ENCODE results near the gene ANKS6. TPM values are rescaled to one million over a fixed set of nuclear protein-coding genes. Genes with fewer than 3 reads are reported as not detected.

The ANKS6 gene
- total RNA-seq, 1 donor from 2014 or later = 16.0 TPM

- Histone ChIP-seq H3K9ac (no peak overlapping the region), H3K27ac (no peak overlapping the region), H3K9me3 (ENCODE audit: low read depth) (peaks cover 4% of the 10 kb centered on the region), H3K79me2 (ENCODE audit: low read depth) (no peaks in the 10 kb centered on the region), H4K20me1 (ENCODE audit: low read depth) (no peaks in the 10 kb centered on the region), H3K27me3 (no peaks in the 10 kb centered on the region), H3K4me1 (no peaks in the 10 kb centered on the region), H3K36me3 (no peaks in the 10 kb centered on the region), H3F3A (ENCODE audit: low read depth) (no peaks in the 10 kb centered on the region), H3K4me3 (no peak overlapping the region), H2AFZ (replicated peaks) (no peak overlapping the region), H3K4me2 (no peak overlapping the region)
- H3K4me1 Mint-ChIP-seq = no peaks in the 10 kb centered on the region
- TF ChIP-seq EZH2phosphoT487 (IDR thresholded peaks at IDR 0.05) (no peak), EZH2 (IDR thresholded peaks at IDR 0.05) (no peak), CTCF (IDR thresholded peaks at IDR 0.05) (peak; percentile 29)
- no peak overlapping the region for H3K27ac Mint-ChIP-seq
- no peak for DNase-seq (ENCODE audit: low spot score)
- peaks cover 11% of the 10 kb centered on the region for H3K9me3 Mint-ChIP-seq
- H3K4me3 Mint-ChIP-seq = no peak overlapping the region
- H3K27me3 Mint-ChIP-seq (ENCODE audit: insufficient read depth, low read depth) = no peaks in the 10 kb centered on the region
- H3K36me3 Mint-ChIP-seq = peaks cover 43% of the 10 kb centered on the region
Measured at GRCh38 chr9:98755006-98755618, 41.2 kb downstream of the ANKS6 start.

- H3K4me3 ChIP-seq = no peak overlapping the region
- peaks cover 3% of the 10 kb centered on the region for H4K20me1 ChIP-seq (ENCODE audit: low read depth)
- H3K4me1 ChIP-seq = no peaks in the 10 kb centered on the region
- H3K79me2 ChIP-seq (ENCODE audit: low read depth) = no peaks in the 10 kb centered on the region
- H3K4me2 ChIP-seq = no peak overlapping the region
- H3F3A ChIP-seq (ENCODE audit: low read depth) = no peaks in the 10 kb centered on the region
- H3K36me3 ChIP-seq = no peaks in the 10 kb centered on the region
- H3K27ac ChIP-seq = no peak overlapping the region
- H2AFZ ChIP-seq (replicated peaks) = no peak overlapping the region
- no peak for DNase-seq (ENCODE audit: low spot score)
- no peaks in the 10 kb centered on the region for H3K9me3 ChIP-seq (ENCODE audit: low read depth)
- H3K9ac ChIP-seq = no peak overlapping the region
- no peak overlapping the region for H3K27ac Mint-ChIP-seq
- H3K36me3 Mint-ChIP-seq = peaks cover 34% of the 10 kb centered on the region
- no peaks in the 10 kb centered on the region for H3K4me1 Mint-ChIP-seq
- no peaks in the 10 kb centered on the region for H3K27me3 ChIP-seq
- no peaks in the 10 kb centered on the region for H3K27me3 Mint-ChIP-seq (ENCODE audit: insufficient read depth, low read depth)
- H3K9me3 Mint-ChIP-seq = no peaks in the 10 kb centered on the region
- TF ChIP-seq CTCF (IDR thresholded peaks at IDR 0.05) (no peak), EZH2 (IDR thresholded peaks at IDR 0.05) (no peak), EZH2phosphoT487 (IDR thresholded peaks at IDR 0.05) (no peak)
- no peak overlapping the region for H3K4me3 Mint-ChIP-seq
Measured at GRCh38 chr9:98751210-98751609, 45.1 kb downstream of the ANKS6 start.

- Histone ChIP-seq H3K4me1 (no peaks in the 10 kb centered on the region), H3K4me3 (no peak overlapping the region), H3K9ac (no peak overlapping the region), H4K20me1 (ENCODE audit: low read depth) (peaks cover 3% of the 10 kb centered on the region), H3K9me3 (ENCODE audit: low read depth) (no peaks in the 10 kb centered on the region), H2AFZ (replicated peaks) (no peak overlapping the region), H3K4me2 (no peak overlapping the region), H3K79me2 (ENCODE audit: low read depth) (no peaks in the 10 kb centered on the region), H3K27me3 (no peaks in the 10 kb centered on the region), H3K27ac (no peak overlapping the region), H3F3A (ENCODE audit: low read depth) (no peaks in the 10 kb centered on the region), H3K36me3 (no peaks in the 10 kb centered on the region)
- Mint-ChIP-seq H3K27ac (no peak overlapping the region), H3K4me1 (no peaks in the 10 kb centered on the region), H3K4me3 (no peak overlapping the region), H3K36me3 (peaks cover 32% of the 10 kb centered on the region), H3K9me3 (no peaks in the 10 kb centered on the region), H3K27me3 (ENCODE audit: insufficient read depth, low read depth) (no peaks in the 10 kb centered on the region)
- no peak for DNase-seq (ENCODE audit: low spot score)
- no peak for TF ChIP-seq EZH2phosphoT487 (IDR thresholded peaks at IDR 0.05)
Measured at GRCh38 chr9:98750364-98751060, 45.8 kb downstream of the ANKS6 start.

- H4K20me1 ChIP-seq (ENCODE audit: low read depth) = peaks cover 3% of the 10 kb centered on the region
- TF ChIP-seq CTCF (IDR thresholded peaks at IDR 0.05) = no peak
- H2AFZ ChIP-seq (replicated peaks) = no peak overlapping the region
- Mint-ChIP-seq H3K27me3 (ENCODE audit: insufficient read depth, low read depth) (peaks cover 6% of the 10 kb centered on the region), H3K9me3 (no peaks in the 10 kb centered on the region), H3K4me1 (no peaks in the 10 kb centered on the region), H3K36me3 (peaks cover 29% of the 10 kb centered on the region), H3K27ac (no peak overlapping the region), H3K4me3 (no peak overlapping the region)
- no peak overlapping the region for H3K27ac ChIP-seq
- no peaks in the 10 kb centered on the region for H3K36me3 ChIP-seq
- H3F3A ChIP-seq (ENCODE audit: low read depth) = no peaks in the 10 kb centered on the region
- no peaks in the 10 kb centered on the region for H3K9me3 ChIP-seq (ENCODE audit: low read depth)
- no peaks in the 10 kb centered on the region for H3K79me2 ChIP-seq (ENCODE audit: low read depth)
- no peak overlapping the region for H3K4me2 ChIP-seq
- no peak overlapping the region for H3K4me3 ChIP-seq
- H3K27me3 ChIP-seq = no peaks in the 10 kb centered on the region
- DNase-seq (ENCODE audit: low spot score) = no peak
- no peaks in the 10 kb centered on the region for H3K4me1 ChIP-seq
- no peak overlapping the region for H3K9ac ChIP-seq
Measured at GRCh38 chr9:98747476-98747875, 48.9 kb downstream of the ANKS6 start.
